T-helper 1 cell treated with Interleukin-12 subunit alpha and Interleukin-12 subunit beta and Interleukin-4 antibody, amounts not matched to agents 30 μg/mL and 1 μg/mL, for 36 hours (primary cell): ENCODE results near the gene NAV3.

ENCODE experiments used
- H3K27ac Mint-ChIP-seq: one replicate; pipeline ENCODE4 v1.8.0; 2021; ENCODE audit warnings: mild to moderate bottlenecking, mixed read lengths
- H3K27me3 Mint-ChIP-seq: one replicate; pipeline ENCODE4 v1.8.0; 2021; ENCODE audit warnings: low read depth, mixed read lengths
- H3K36me3 Mint-ChIP-seq: one replicate; pipeline ENCODE4 v1.8.0; 2021; ENCODE audit warnings: low read depth, mixed read lengths
- H3K4me1 Mint-ChIP-seq: one replicate; pipeline ENCODE4 v1.8.0; 2021; ENCODE audit warnings: low read depth, mixed read lengths
- H3K4me3 Mint-ChIP-seq: one replicate; pipeline ENCODE4 v1.8.0; 2021; ENCODE audit warnings: mild to moderate bottlenecking, moderate library complexity, mixed read lengths
- H3K9me3 Mint-ChIP-seq: one replicate; pipeline ENCODE4 v1.8.0; 2021; ENCODE audit warnings: mixed read lengths

Gene NAV3

GRCh38 chr12:77957062-77957461, 126.4 kb downstream of the NAV3 start:
- Mint-ChIP-seq H3K27me3 (no peaks in the 10 kb centered on the region), H3K27ac (no peak overlapping the region), H3K4me3 (no peak overlapping the region), H3K9me3 (no peaks in the 10 kb centered on the region), H3K36me3 (no peaks in the 10 kb centered on the region), H3K4me1 (no peaks in the 10 kb centered on the region)

GRCh38 chr12:77963576-77964178, 133.0 kb downstream of the NAV3 start:
- H3K36me3 Mint-ChIP-seq, result no peaks in the 10 kb centered on the region
- H3K4me1 Mint-ChIP-seq, result no peaks in the 10 kb centered on the region
- H3K27ac Mint-ChIP-seq, result no peak overlapping the region
- H3K27me3 Mint-ChIP-seq, result no peaks in the 10 kb centered on the region
- H3K4me3 Mint-ChIP-seq, result no peak overlapping the region
- no peaks in the 10 kb centered on the region for H3K9me3 Mint-ChIP-seq

GRCh38 chr12:77965790-77966189, 135.1 kb downstream of the NAV3 start:
- H3K4me1 Mint-ChIP-seq, result no peaks in the 10 kb centered on the region
- no peaks in the 10 kb centered on the region for H3K9me3 Mint-ChIP-seq
- H3K4me3 Mint-ChIP-seq, result no peak overlapping the region
- H3K36me3 Mint-ChIP-seq, result no peaks in the 10 kb centered on the region
- no peak overlapping the region for H3K27ac Mint-ChIP-seq
- H3K27me3 Mint-ChIP-seq, result no peaks in the 10 kb centered on the region

- Mint-ChIP-seq H3K27ac (no peak overlapping the region), H3K36me3 (no peaks in the 10 kb centered on the region), H3K4me1 (no peaks in the 10 kb centered on the region), H3K9me3 (no peaks in the 10 kb centered on the region), H3K4me3 (no peak overlapping the region), H3K27me3 (no peaks in the 10 kb centered on the region)
Measured at GRCh38 chr12:77968021-77968420, 137.3 kb downstream of the NAV3 start.

GRCh38 chr12:77968571-77968970, 137.9 kb downstream of the NAV3 start:
- H3K9me3 Mint-ChIP-seq, result no peaks in the 10 kb centered on the region
- H3K36me3 Mint-ChIP-seq, result no peaks in the 10 kb centered on the region
- H3K27ac Mint-ChIP-seq, result no peak overlapping the region

GRCh38 chr12:77973579-77973978, 142.9 kb downstream of the NAV3 start:
- Mint-ChIP-seq H3K4me1 (no peaks in the 10 kb centered on the region), H3K9me3 (no peaks in the 10 kb centered on the region), H3K36me3 (no peaks in the 10 kb centered on the region), H3K27me3 (no peaks in the 10 kb centered on the region), H3K27ac (no peak overlapping the region), H3K4me3 (no peak overlapping the region)

More at GRCh38 chr12:77968571-77968970, 137.9 kb downstream of the NAV3 start:
- no peaks in the 10 kb centered on the region for H3K4me1 Mint-ChIP-seq
- no peak overlapping the region for H3K4me3 Mint-ChIP-seq
- H3K27me3 Mint-ChIP-seq, result no peaks in the 10 kb centered on the region

GRCh38 chr12:77974645-77975044, 144.0 kb downstream of the NAV3 start:
- Mint-ChIP-seq H3K4me1 (no peaks in the 10 kb centered on the region), H3K9me3 (no peaks in the 10 kb centered on the region), H3K36me3 (no peaks in the 10 kb centered on the region), H3K27ac (no peak overlapping the region), H3K27me3 (no peaks in the 10 kb centered on the region), H3K4me3 (no peak overlapping the region)

- H3K27ac Mint-ChIP-seq, result no peak overlapping the region
- no peaks in the 10 kb centered on the region for H3K27me3 Mint-ChIP-seq
- H3K9me3 Mint-ChIP-seq, result no peaks in the 10 kb centered on the region
- no peaks in the 10 kb centered on the region for H3K4me1 Mint-ChIP-seq
- H3K4me3 Mint-ChIP-seq, result no peak overlapping the region
- H3K36me3 Mint-ChIP-seq, result no peaks in the 10 kb centered on the region
Measured at GRCh38 chr12:77979597-77980250, 149.0 kb downstream of the NAV3 start.

- H3K4me3 Mint-ChIP-seq, result no peak overlapping the region
- H3K27me3 Mint-ChIP-seq, result no peaks in the 10 kb centered on the region
- H3K4me1 Mint-ChIP-seq, result no peaks in the 10 kb centered on the region
- no peaks in the 10 kb centered on the region for H3K36me3 Mint-ChIP-seq
- no peak overlapping the region for H3K27ac Mint-ChIP-seq
- no peaks in the 10 kb centered on the region for H3K9me3 Mint-ChIP-seq
Measured at GRCh38 chr12:77980782-77981181, 150.1 kb downstream of the NAV3 start.

- Mint-ChIP-seq H3K27ac (no peak overlapping the region), H3K4me1 (no peaks in the 10 kb centered on the region), H3K9me3 (no peaks in the 10 kb centered on the region), H3K27me3 (no peaks in the 10 kb centered on the region), H3K4me3 (no peak overlapping the region), H3K36me3 (no peaks in the 10 kb centered on the region)
Measured at GRCh38 chr12:77983859-77984258, 153.2 kb downstream of the NAV3 start.

- H3K27me3 Mint-ChIP-seq, result no peaks in the 10 kb centered on the region
- no peak overlapping the region for H3K27ac Mint-ChIP-seq
- no peaks in the 10 kb centered on the region for H3K36me3 Mint-ChIP-seq
- no peak overlapping the region for H3K4me3 Mint-ChIP-seq
- no peaks in the 10 kb centered on the region for H3K4me1 Mint-ChIP-seq
- H3K9me3 Mint-ChIP-seq, result no peaks in the 10 kb centered on the region
Measured at GRCh38 chr12:77992760-77993159, 162.1 kb downstream of the NAV3 start.

- no peak overlapping the region for H3K27ac Mint-ChIP-seq
- H3K9me3 Mint-ChIP-seq, result no peaks in the 10 kb centered on the region
- no peak overlapping the region for H3K4me3 Mint-ChIP-seq
- no peaks in the 10 kb centered on the region for H3K27me3 Mint-ChIP-seq
- no peaks in the 10 kb centered on the region for H3K36me3 Mint-ChIP-seq
- no peaks in the 10 kb centered on the region for H3K4me1 Mint-ChIP-seq
Measured at GRCh38 chr12:77993658-77994057, 163.0 kb downstream of the NAV3 start.

- H3K4me1 Mint-ChIP-seq, result no peaks in the 10 kb centered on the region
- H3K4me3 Mint-ChIP-seq, result no peak overlapping the region
- no peaks in the 10 kb centered on the region for H3K27me3 Mint-ChIP-seq
- no peaks in the 10 kb centered on the region for H3K36me3 Mint-ChIP-seq
- H3K9me3 Mint-ChIP-seq, result no peaks in the 10 kb centered on the region
- no peak overlapping the region for H3K27ac Mint-ChIP-seq
Measured at GRCh38 chr12:77995436-77996167, 164.9 kb downstream of the NAV3 start.

GRCh38 chr12:77996670-77997069, 166.0 kb downstream of the NAV3 start:
- no peaks in the 10 kb centered on the region for H3K27me3 Mint-ChIP-seq
- H3K27ac Mint-ChIP-seq, result no peak overlapping the region
- H3K36me3 Mint-ChIP-seq, result no peaks in the 10 kb centered on the region
- no peaks in the 10 kb centered on the region for H3K9me3 Mint-ChIP-seq
- H3K4me3 Mint-ChIP-seq, result no peak overlapping the region
- H3K4me1 Mint-ChIP-seq, result no peaks in the 10 kb centered on the region

- Mint-ChIP-seq H3K9me3 (no peaks in the 10 kb centered on the region), H3K4me3 (no peak overlapping the region), H3K36me3 (no peaks in the 10 kb centered on the region), H3K4me1 (no peaks in the 10 kb centered on the region), H3K27me3 (no peaks in the 10 kb centered on the region), H3K27ac (no peak overlapping the region)
Measured at GRCh38 chr12:77998236-77998786, 167.6 kb downstream of the NAV3 start.
